CD14-positive monocyte (primary cell): ENCODE data around the gene LYSMD3. TPM values are rescaled to one million over a fixed set of nuclear protein-coding genes. Genes with fewer than 3 reads are reported as not detected.

Experiments
- DNase-seq, 3 donors: peaks; one replicate each; pipeline ENCODE4 v3.0.0-alpha.2; 2011 to 2022
- H2AFZ ChIP-seq: 2 replicates; pipeline ENCODE4 v1.6.0; 2012; ENCODE audit warnings: mild to moderate bottlenecking, low read depth, low read length, inconsistent platforms; ENCODE audit not compliant: insufficient read depth, poor library complexity, severe bottlenecking
- H3K27ac ChIP-seq, 2 donors: 1 replicate in 1 of 2; 2 replicates in 1 of 2; pipeline ENCODE4 v1.5.1; 2012 to 2013; ENCODE audit warnings: low read length in 2 of 2, control low read depth in 1 of 2, inconsistent platforms in 1 of 2, low read depth in 1 of 2, mild to moderate bottlenecking in 1 of 2
- H3K27me3 ChIP-seq, 2 donors: one replicate each; pipeline versions ENCODE4 v1.6.0 to v1.6.1; 2011 to 2013; ENCODE audit warnings: low read length in 2 of 2; ENCODE audit not compliant: control insufficient read depth in 2 of 2, insufficient read depth in 2 of 2
- H3K36me3 ChIP-seq, 2 donors: replicated peaks in 1 of 2; 1 replicate in 1 of 2; 2 replicates in 1 of 2; pipeline versions ENCODE4 v1.5.1 to v1.6.1; 2012 to 2013; ENCODE audit warnings: low read length in 2 of 2, control low read depth in 1 of 2, inconsistent platforms in 1 of 2, mild to moderate bottlenecking in 1 of 2; ENCODE audit not compliant: insufficient read depth in 2 of 2, control insufficient read depth in 1 of 2
- H3K4me1 ChIP-seq, 2 donors: 1 replicate in 1 of 2; 2 replicates in 1 of 2; pipeline versions ENCODE4 v1.5.1 to v1.6.1; 2012 to 2013; ENCODE audit warnings: low read length in 2 of 2, control low read depth in 1 of 2, inconsistent platforms in 1 of 2, mild to moderate bottlenecking in 1 of 2, moderate library complexity in 1 of 2; ENCODE audit not compliant: insufficient read depth in 2 of 2, control insufficient read depth in 1 of 2
- H3K4me2 ChIP-seq: replicated peaks from 2 replicates; pipeline ENCODE3; 2012; ENCODE audit warnings: low read length, moderate library complexity, mild to moderate bottlenecking; ENCODE audit not compliant: poor library complexity, severe bottlenecking; ENCODE audit errors: extremely low read depth
- H3K4me3 ChIP-seq, 3 experiments: fragments of 200-600 bp in 1 of 3; sonication (generic) in 1 of 3; replicated peaks in 1 of 3; 1 replicate in 2 of 3; 2 replicates in 1 of 3; pipeline ENCODE4 v1.5.1; 2011 to 2013; ENCODE audit warnings: low read length in 3 of 3, mild to moderate bottlenecking in 3 of 3, control low read depth in 2 of 3, low read depth in 2 of 3, inconsistent platforms in 1 of 3, moderate library complexity in 1 of 3
- H3K79me2 ChIP-seq: 2 replicates; pipeline ENCODE4 v1.6.0; 2012; ENCODE audit warnings: mild to moderate bottlenecking, control low read depth, inconsistent platforms, low read length, moderate library complexity; ENCODE audit not compliant: insufficient read depth
- H3K9ac ChIP-seq: 2 replicates; pipeline ENCODE4 v1.6.0; 2017; ENCODE audit warnings: low read length, mild to moderate bottlenecking; ENCODE audit not compliant: insufficient read depth, poor library complexity, severe bottlenecking
- H3K9me3 ChIP-seq, 2 donors: replicated peaks in 1 of 2; 1 replicate in 1 of 2; 2 replicates in 1 of 2; pipeline versions ENCODE4 v1.5.1 to v1.6.1; 2012 to 2013; ENCODE audit warnings: low read length in 2 of 2, control low read depth in 1 of 2; ENCODE audit not compliant: control insufficient read depth in 1 of 2, insufficient read depth in 1 of 2
- H4K20me1 ChIP-seq: 2 replicates; pipeline ENCODE4 v1.6.0; 2012; ENCODE audit warnings: mild to moderate bottlenecking, low read length, control low read depth, moderate library complexity; ENCODE audit not compliant: insufficient read depth
- H3K27ac Mint-ChIP-seq, 7 donors: one replicate each; pipeline ENCODE4 v1.8.0; 2020; ENCODE audit warnings: mild to moderate bottlenecking in 7 of 7, mixed read lengths in 7 of 7, moderate library complexity in 6 of 7, inconsistent platforms in 2 of 7
- H3K27me3 Mint-ChIP-seq, 3 donors: one replicate each; pipeline ENCODE4 v1.8.0; 2021 to 2022; ENCODE audit warnings: low read depth in 3 of 3, mild to moderate bottlenecking in 3 of 3, mixed read lengths in 3 of 3, moderate library complexity in 3 of 3, inconsistent platforms in 1 of 3
- H3K36me3 Mint-ChIP-seq, 2 donors: one replicate each; pipeline ENCODE4 v1.8.0; 2020; ENCODE audit warnings: mixed read lengths in 2 of 2, inconsistent platforms in 1 of 2, mild to moderate bottlenecking in 1 of 2
- H3K4me1 Mint-ChIP-seq: one replicate; pipeline ENCODE4 v1.8.0; 2020; ENCODE audit warnings: mild to moderate bottlenecking, mixed read lengths
- H3K4me3 Mint-ChIP-seq, 2 donors: one replicate each; pipeline ENCODE4 v1.8.0; 2020; ENCODE audit warnings: mild to moderate bottlenecking in 2 of 2, mixed read lengths in 2 of 2, moderate library complexity in 1 of 2
- H3K9me3 Mint-ChIP-seq, 7 donors: one replicate each; pipeline ENCODE4 v1.8.0; 2020 to 2022; ENCODE audit warnings: mixed read lengths in 7 of 7, mild to moderate bottlenecking in 6 of 7, moderate library complexity in 6 of 7, inconsistent platforms in 2 of 7
- CTCF ChIP-seq: fragments of 200-600 bp; IDR thresholded peaks from one replicate; pipeline ENCODE4 v1.8.0; 2022; ENCODE audit warnings: antibody characterized with exemption, mild to moderate bottlenecking
- WGBS: methylation state at CpG from one replicate; pipeline ENCODE4 v1.1.5; 2013; ENCODE audit warnings: missing lambda C conversion rate; ENCODE audit not compliant: insufficient coverage; 5-methylcytosine and 5-hydroxymethylcytosine counted together
- intact Hi-C, 2 donors: fragments of 100-400 bp; cut with micrococcal nuclease; formaldehyde crosslinking; loops; one replicate each; pipeline versions ENCODE4 v1.15.0 to v1.15.1; 2023
- polyA plus RNA-seq, 3 donors: library from polyadenylated mRNA; depleted of rRNA in 1 of 3; unstranded in 2 of 3; stranded (reverse) in 1 of 3; fragments of 300-500 nt in 2 of 3; fragments of >200 nt in 1 of 3; fragmentation: Illumina TruSeq in 2 of 3; gene quantifications; 1 replicate in 2 of 3; 2 replicates in 1 of 3; pipeline ENCODE4 v1.2.3, GENCODE V29; 2012 to 2021

LYSMD3 gene
- polyA plus RNA-seq, 3 donors = 6.0 to 12.1 (median 8.4) TPM

GRCh38 chr5:90504743-90505142 is 24.6 kb downstream of the LYSMD3 start:
- H3K9me3 Mint-ChIP-seq = no peaks in the 10 kb centered on the region

GRCh38 chr5:90503596-90503995 is 25.8 kb downstream of the LYSMD3 start:
- Histone ChIP-seq H3K4me2 (no peak overlapping the region), H3K36me3 (no peaks in the 10 kb centered on the region), H3K9me3 (no peaks in the 10 kb centered on the region), H3K27me3 (no peaks in the 10 kb centered on the region), H3K9ac (no peak overlapping the region), H4K20me1 (no peaks in the 10 kb centered on the region), H2AFZ (no peak overlapping the region), H3K79me2 (no peaks in the 10 kb centered on the region), H3K4me1 (no peaks in the 10 kb centered on the region), H3K27ac (no peak overlapping the region), H3K4me3 (no peak overlapping the region)
- Mint-ChIP-seq H3K27me3 (no peaks in the 10 kb centered on the region), H3K9me3 (no peaks in the 10 kb centered on the region), H3K27ac (no peak overlapping the region), H3K36me3 (no peaks in the 10 kb centered on the region), H3K4me3 (no peak overlapping the region), H3K4me1 (no peaks in the 10 kb centered on the region)
- DNase-seq = no peak
- intact Hi-C loops = no loop called here
- no CpG with 5 or more reads among the region's 1 CpG for WGBS
- TF ChIP-seq CTCF = no peak

More at GRCh38 chr5:90504743-90505142, 24.6 kb downstream of the LYSMD3 start:
- intact Hi-C loops = no loop called here
- Histone ChIP-seq H3K27ac (no peak overlapping the region), H4K20me1 (no peaks in the 10 kb centered on the region), H3K36me3 (no peaks in the 10 kb centered on the region), H3K27me3 (no peaks in the 10 kb centered on the region), H3K4me1 (no peaks in the 10 kb centered on the region), H3K4me3 (no peak overlapping the region), H2AFZ (no peak overlapping the region), H3K4me2 (no peak overlapping the region), H3K9me3 (no peaks in the 10 kb centered on the region), H3K9ac (no peak overlapping the region), H3K79me2 (no peaks in the 10 kb centered on the region)
- DNase-seq = no peak
- TF ChIP-seq CTCF = no peak
- no peak overlapping the region for H3K4me3 Mint-ChIP-seq
- WGBS = no CpG with 5 or more reads among the region's 2 CpGs
- no peak overlapping the region for H3K27ac Mint-ChIP-seq
- H3K27me3 Mint-ChIP-seq = no peaks in the 10 kb centered on the region
- peaks cover 0 to 3% of the 10 kb centered on the region in 2 donors for H3K36me3 Mint-ChIP-seq
- H3K4me1 Mint-ChIP-seq = no peaks in the 10 kb centered on the region
